Kidney capillary endothelial cell (primary cell): ENCODE data around the gene MTUS2.
"Not testable (repeated sequence)": the region's sequence is repeated elsewhere in the genome, so short reads cannot be mapped to it uniquely, and the experiment has no call there.

Experiments
- DNase-seq: peaks from one replicate; pipeline ENCODE4 v3.0.0-alpha.2; 2018; ENCODE audit warnings: low spot score

Gene MTUS2

GRCh38 chr13:29165216-29165615 lies 345.1 kb downstream of the MTUS2 start:
- DNase-seq, result no peak

- DNase-seq, result no peak
These were observed 345.7 kb downstream of the MTUS2 start for GRCh38 chr13:29165840-29166239.

- no peak for DNase-seq
These were observed 350.4 kb downstream of the MTUS2 start for GRCh38 chr13:29170436-29171082.

DNA sequence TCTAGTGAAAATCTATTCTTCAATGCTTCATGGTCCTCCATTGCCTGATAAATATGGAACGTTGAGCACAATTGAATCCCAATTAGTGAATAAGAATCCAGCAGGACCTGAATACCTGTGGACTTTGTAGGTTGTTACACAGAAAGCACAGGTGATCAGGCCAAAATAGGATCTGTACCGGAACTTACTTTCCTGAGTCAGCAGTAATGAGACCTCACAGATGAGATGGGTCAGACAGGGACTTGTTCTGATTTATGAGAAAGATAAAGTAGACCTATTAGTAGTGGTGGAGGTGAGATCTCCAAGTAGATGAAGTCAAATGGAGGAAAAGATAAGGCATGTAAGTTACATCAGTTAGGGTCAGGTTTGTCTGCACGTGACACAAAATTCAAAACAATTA lies 351.1 kb downstream of the MTUS2 start:
- no peak for DNase-seq

GRCh38 chr13:29174093-29174492 lies 354.0 kb downstream of the MTUS2 start:
- no peak for DNase-seq

GRCh38 chr13:29175250-29175873 lies 355.2 kb downstream of the MTUS2 start:
- DNase-seq, result no peak

DNA sequence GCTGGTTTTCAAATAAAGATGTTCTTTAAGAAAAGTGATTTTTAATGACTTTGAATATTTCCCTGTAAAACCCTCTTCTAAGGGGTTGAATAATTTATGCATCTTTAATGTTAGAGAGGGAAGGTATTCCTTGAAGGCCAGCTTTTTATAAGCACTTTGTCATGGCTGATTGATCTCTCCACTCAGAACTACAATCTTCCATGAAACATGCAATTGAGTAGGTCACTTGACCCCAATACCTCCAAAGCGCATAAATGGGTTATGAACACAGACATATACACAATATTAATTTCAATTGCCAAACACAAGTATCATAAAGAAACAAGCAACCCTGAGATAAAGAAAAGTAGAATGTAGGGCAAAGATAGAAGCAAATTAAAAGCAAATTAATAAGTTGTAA lies 359.9 kb downstream of the MTUS2 start:
- no peak for DNase-seq

DNA sequence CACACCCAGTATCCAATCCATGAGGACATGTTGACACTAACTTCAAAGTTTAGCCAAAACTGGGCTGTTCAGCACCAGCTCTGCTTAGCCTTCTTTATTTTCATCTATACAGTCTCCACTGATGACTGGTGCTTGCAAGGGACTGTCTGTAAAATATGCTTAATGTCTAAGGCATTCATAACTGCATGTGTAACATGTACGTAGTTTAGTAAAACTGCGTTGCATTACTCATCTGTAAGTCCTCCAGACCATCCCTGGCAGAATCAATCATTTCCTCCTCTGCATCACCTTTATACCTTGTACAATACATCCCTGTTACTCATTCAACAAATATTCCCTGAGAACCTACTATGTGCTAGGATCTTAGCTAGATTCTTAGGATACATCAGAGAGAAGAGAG lies 362.1 kb downstream of the MTUS2 start:
- no peak for DNase-seq

- DNase-seq, result no peak
These were observed 365.8 kb downstream of the MTUS2 start for GRCh38 chr13:29185926-29186325.

DNA sequence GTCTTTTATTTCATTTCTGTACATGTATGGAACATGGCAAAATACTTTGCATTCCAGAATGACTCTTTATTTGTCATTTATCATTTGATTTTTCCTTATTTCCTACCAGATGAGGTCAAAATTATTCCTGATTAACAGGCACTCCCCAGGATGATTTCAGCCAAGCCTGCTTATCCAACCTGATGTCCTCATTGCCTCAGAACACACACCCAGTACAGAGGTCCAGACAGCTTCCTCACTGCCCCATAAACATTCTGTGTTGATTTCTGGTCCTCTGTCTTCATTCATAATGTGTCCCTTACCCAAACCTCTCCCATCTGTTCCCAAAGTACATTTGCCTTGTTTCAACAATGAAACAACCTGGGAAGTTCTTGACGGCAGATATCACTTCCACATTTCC lies 367.4 kb downstream of the MTUS2 start:
- no peak for DNase-seq

GRCh38 chr13:29190298-29190697 lies 370.2 kb downstream of the MTUS2 start:
- no peak for DNase-seq

DNA sequence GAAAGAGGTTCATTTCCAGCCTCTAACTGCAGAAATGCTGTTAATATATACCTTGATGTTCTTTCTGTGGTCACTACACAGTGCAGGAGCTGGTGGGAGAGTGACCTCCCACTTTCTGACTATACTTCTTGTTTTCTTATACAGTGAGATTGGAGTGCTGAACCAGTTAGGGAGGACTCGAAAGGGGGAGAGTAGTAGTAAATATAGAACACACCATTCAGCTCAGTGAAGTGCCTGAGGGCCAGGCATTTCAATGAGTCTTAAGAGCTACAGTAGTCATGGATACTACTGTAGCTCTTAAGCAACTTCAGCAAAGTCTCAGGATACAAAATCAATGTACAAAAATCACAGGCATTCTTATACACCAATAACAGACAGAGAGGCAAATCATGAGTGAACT lies 372.9 kb downstream of the MTUS2 start:
- DNase-seq, result no peak

GRCh38 chr13:29195456-29195855 lies 375.3 kb downstream of the MTUS2 start:
- no peak for DNase-seq

DNA sequence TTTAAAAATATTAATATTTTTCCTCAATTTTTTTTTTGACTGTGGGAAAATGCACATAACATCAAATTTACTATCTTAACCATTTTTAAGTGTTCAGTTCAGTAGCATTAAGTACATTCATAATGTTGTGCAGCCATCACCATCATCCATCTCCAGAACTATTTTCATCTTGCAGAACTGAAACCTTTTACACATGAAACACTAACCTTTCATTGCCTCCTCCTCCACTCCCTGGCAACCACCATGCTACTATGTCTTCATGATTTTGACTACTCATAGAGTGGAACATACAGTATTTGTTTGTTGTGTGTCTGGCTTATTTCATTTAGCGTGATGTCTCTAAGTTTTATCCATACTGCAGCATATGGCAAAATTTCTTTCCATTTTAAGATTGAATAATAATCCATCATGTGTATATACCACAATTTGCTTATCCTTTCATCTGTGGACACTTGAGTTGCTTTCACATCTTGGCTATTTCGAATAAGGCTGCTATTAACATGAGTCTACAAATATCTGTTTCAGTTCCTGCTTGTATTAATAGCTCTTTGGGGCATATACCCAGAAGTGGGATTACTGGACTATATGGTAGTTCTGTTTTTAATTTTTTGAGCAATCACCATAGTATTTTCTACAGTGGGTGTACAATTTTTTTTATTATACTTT lies 376.4 kb downstream of the MTUS2 start:
- DNase-seq, result no peak

DNA sequence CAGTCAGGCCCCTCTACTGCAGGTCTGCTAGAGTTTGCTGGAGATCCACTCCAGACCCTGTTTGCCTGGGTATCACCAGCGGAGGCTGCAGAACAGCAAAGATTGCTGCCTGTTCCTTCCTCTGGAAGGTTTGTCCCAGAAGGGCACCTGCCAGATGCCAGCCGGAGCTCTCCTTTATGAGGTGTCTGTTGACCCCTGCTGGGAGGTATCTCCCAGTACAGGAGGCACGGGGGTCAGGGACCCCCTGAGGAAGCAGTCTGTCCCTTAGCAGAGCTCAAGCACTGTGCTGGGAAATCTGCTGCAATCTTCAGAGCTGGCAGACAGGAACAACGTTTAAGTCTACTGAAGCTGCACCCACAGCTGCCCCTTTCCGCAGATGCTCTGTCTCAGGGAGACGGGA lies 382.6 kb downstream of the MTUS2 start:
- not testable (repeated sequence) for DNase-seq

- DNase-seq, result no peak
These were observed 384.5 kb downstream of the MTUS2 start for GRCh38 chr13:29204651-29205050.

DNA sequence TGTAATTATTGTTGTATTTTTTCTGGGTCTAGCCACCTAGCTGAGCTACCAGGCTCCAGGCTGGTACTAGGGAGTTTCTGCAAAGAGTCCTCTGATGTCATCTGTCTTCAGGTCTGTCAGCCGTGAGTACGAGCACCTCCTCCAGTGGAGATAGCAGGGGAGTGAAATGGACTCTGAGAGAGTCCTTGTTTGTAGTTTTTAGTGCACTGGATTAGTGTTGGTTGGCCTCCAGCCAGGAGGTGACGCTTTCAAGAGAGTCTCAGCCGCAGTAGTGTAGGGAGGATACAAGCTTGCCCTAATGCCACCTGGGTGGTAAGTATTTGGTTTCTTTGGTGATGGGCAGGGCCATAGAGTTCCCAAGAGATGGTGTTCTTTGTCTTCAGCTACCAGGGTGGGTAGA lies 390.5 kb downstream of the MTUS2 start:
- DNase-seq, result no peak

DNA sequence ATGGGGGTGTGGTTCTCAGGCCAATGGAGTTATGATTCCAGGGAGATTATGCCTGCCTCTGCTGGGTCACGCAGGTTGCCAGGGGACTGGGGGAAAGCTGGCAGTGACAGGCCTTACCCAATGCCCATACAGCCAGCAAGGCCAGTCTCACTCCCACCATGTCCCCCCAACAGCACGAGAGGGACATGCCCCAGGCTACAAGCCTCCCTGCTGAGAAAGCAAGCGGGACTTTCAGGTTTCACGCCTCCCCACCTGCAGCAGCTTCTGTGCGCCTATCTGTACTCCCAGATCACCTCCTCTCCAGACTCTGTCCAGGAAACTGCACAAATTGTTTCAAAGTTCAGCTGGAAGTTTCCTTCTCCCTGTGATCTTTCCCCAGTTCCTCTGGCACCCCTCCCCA lies 391.0 kb downstream of the MTUS2 start:
- not testable (repeated sequence) for DNase-seq

GRCh38 chr13:29222458-29222857 lies 402.3 kb downstream of the MTUS2 start:
- DNase-seq, result no peak

DNA sequence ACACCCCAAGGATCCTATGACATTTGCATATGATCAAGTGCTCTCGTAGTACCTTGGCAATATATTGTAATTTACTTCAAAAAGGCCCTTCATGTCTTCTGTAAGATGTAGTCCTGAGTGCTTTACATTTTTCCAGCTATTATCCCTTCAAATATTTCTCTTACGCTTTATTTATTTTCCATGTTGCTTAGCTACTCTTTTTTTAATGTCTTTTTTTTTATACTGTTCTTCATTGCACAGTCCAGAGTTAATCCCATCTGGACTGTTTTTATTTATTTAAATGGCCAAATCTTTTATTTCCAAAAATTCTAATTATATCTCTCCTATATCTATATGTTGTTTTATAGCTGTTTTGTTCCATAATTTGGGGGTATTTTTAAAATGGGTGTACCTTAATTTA lies 404.1 kb downstream of the MTUS2 start:
- DNase-seq, result no peak

DNA sequence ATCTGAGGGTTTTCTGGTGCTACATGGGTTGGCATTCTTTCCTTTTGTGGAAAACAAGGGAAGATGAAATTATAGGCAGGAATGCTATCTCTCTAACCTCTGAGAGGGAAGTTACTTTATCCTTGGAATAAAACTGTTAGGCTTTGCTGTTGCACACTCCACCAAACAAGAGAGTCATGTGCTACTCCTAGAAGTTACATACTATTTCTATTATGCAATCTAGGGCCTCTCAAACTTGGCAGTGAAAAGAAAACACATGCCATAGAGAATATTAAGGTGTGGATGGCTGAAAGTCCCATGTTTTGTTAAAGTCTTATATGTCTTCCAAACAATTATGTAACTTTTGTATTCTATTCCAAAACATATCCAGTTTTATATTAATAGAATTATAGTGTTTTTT lies 407.4 kb downstream of the MTUS2 start:
- no peak for DNase-seq

GRCh38 chr13:29230299-29230845 lies 410.2 kb downstream of the MTUS2 start:
- DNase-seq, result no peak
